ENCODE data around the gene ZNF500.
"Not testable (repeated sequence)": the region's sequence is repeated elsewhere in the genome, so short reads cannot be mapped to it uniquely, and the experiment has no call there.

The ZNF500 gene

GRCh38 chr16:4795828-4796572 lies 29.0 kb upstream of the ZNF500 start:
- no peak for DNase-seq

DNA sequence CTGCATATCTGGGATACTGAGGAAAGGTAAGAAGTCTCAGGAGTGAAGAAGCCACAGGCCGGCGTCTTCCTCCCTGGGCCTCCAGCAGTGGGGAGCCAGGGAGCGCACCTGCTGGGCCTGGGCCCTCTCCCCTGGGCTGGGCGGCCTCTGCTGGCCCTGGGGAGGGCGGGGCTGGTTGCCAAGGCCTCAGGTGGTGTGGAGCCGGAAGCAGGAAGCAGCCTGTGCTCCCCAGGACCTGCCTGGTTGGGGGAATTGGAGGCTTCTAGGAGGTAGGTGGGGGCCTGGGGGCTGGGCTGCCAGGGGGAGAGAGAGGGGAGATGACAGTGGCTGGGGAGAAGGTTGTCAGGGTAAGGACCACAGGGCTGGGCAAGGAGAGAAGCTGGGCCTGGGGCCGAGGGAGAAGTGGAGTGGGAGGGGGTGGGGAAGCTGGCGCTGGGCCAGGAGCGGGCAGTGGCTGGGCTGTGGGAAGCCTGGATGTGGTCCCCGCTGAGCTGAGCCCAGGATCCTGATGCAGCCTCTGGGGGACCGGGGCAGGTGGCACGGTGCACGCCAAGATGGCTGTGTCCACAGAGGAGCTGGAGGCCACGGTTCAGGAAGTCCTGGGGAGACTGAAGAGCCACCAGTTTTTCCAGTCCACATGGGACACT lies 28.3 kb upstream of the ZNF500 start, which contains the start of gene SMIM22:
Gene SMIM22 (plus strand): TSS at position 189 of the 647 bp plus-strand sequence. CDS start 366 bp downstream, at position 555.
- DNase-seq: no peak

DNA sequence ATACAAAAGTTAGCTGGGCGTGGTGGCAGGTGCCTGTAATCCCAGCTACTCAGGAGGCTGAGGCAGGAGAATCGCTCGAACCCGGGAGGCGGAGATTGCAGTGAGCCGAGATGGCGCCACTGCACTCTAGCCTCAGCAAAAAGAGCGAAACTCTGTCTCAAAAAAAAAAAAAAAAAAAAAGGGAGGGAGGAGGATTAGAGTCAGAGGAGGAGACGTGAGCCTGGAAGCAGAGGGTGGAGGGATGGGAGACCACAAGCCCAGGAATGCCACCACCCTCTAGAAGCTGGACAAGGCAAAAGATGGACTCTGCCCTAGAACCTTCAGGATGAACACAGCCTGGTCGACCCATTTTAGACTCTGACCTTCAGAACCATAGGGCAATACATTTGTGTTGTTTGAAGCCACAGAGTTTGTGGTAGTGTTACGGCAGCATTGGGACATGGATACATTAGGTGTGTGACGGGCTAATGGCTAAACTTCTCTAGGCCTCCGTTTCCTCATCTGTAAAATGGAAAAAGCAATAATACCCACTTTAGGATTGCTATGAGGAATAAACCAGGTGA lies 26.1 kb upstream of the ZNF500 start:
- no peak for DNase-seq

GRCh38 chr16:4790871-4791270 lies 23.9 kb upstream of the ZNF500 start:
- no peak for DNase-seq

GRCh38 chr16:4790261-4790660 lies 23.3 kb upstream of the ZNF500 start:
- no peak for DNase-seq

GRCh38 chr16:4788910-4789309 lies 21.9 kb upstream of the ZNF500 start:
- no peak for DNase-seq

DNA sequence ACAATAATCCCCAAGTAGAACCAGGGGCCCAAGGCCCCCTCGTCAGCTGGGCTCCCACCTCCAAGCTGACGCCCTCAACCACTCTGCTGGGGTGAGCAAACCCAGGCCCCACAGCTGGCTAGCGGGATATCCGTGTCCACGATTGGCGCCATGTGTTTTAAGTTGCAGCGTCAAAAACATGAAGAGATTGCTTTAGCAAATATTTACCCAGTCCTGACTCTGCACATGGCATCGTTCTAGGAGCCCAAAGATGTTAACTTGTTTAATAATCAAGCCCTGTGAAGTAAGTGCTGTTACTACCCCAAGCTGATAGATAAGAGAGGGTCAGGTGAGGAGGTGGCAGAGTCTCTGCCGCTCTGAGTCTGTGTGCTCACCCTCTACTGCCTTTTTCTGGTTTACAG lies 21.5 kb upstream of the ZNF500 start:
- no peak for DNase-seq

GRCh38 chr16:4787627-4788482 lies 20.9 kb upstream of the ZNF500 start, which contains the start of gene SEPTIN12:
Gene SEPTIN12, minus strand, starts transcription at chr16:4788345. Its CDS starts 700 bp downstream, at chr16:4787645.
- no peak for DNase-seq

GRCh38 chr16:4787068-4787467 lies 20.1 kb upstream of the ZNF500 start:
- no peak for DNase-seq

GRCh38 chr16:4785758-4786433 lies 18.9 kb upstream of the ZNF500 start:
- no peak for DNase-seq

- DNase-seq: not testable (repeated sequence)
Measured at GRCh38 chr16:4784444-4784987, 17.6 kb upstream of the ZNF500 start.

- no peak for DNase-seq
Measured at GRCh38 chr16:4783951-4784336, 17.0 kb upstream of the ZNF500 start.

- no peak for DNase-seq
Measured at GRCh38 chr16:4783251-4783950, 16.4 kb upstream of the ZNF500 start.

- no peak for DNase-seq
Measured at GRCh38 chr16:4780235-4780634, 13.3 kb upstream of the ZNF500 start.

DNA sequence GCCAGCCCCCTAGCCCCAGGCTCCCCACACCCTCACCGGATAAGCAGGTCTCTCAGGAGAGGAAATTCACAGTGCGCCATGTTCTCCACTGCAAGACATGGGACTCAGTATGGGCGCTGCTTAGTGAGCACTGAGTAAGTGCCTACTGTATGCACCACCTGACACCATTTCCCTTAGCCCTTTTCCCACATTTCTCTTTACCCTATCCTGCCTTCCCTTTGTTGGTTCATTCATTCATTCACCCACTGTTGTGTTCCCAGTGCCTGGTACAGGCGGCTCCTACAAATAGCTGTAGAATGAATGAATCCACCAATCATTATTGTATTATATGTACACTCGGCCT lies 11.1 kb upstream of the ZNF500 start:
- DNase-seq: no peak

DNA sequence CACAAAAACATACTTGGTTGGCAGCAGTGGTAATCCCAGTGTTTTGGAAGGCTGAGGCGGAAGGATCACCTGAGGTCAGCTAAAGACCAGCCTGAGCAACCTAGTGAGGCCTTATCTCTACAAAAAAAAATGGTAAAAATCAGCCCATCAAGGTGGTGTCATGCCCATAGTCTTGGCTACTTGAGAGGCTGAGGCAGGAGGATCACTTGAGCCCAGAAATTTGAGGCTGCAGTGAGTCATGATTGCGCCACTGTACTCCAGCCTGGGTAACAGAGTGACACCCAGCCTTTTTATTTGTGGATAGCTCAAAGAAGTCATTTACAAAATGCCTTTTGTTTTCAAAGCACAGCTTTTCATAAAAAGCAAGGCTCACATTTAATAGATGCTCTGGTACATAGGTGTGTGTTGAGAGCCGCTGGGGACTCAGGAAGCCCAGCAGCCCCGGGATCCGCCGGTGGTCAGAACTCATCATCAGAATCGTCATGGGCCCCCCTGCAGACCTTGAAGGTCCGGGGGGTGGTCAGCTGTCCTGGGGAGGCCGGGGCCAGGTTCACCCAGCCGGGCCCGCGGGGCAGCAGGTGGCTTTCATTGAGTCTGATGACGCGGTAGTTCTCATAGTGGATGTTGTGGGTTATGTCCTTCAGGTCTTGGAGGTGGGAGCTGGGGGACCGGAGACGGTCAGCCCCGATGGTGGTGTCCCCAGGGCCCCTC lies 10.5 kb upstream of the ZNF500 start:
- no peak for DNase-seq

GRCh38 chr16:4776141-4776705 lies 9.3 kb upstream of the ZNF500 start:
- DNase-seq: no peak

DNA sequence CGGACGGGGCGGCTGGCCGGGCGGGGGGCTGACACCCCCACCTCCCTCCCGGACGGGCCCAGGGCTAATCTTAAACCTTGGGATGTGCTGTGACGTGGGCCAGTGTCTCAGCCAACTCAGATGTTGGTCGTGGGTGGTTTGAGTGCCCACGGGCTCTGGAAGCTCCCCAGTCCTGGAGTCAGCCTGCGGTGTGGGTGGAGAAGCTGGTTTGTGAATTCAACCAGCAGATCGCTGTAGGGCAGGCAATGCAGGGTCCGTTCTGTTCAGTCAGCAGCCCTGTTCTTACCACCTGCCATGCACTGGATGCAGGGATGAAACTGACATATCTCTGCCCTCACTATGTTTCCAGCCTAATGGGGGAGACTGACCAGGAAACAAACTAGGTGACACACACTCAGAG lies 8.0 kb upstream of the ZNF500 start:
- no peak for DNase-seq

DNA sequence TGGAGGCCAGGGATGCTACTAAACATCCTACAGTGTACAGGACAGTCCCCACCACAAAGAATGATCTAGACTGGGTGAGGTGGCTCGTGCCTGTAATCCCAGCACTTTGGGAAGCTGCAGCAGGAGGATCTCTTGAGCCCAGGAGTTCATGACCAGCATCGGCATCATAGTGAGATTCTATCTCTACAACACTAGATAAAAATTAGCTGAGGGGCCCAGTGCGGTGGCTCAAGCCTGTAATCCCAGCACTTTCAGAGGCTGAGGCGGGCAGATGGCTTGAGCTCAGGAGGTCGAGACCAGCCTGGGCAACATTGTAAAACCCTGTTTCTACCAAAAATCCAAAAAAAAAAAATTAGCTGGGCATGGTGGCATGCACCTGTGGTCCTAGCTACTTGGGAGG lies 5.4 kb upstream of the ZNF500 start:
- no peak for DNase-seq

DNA sequence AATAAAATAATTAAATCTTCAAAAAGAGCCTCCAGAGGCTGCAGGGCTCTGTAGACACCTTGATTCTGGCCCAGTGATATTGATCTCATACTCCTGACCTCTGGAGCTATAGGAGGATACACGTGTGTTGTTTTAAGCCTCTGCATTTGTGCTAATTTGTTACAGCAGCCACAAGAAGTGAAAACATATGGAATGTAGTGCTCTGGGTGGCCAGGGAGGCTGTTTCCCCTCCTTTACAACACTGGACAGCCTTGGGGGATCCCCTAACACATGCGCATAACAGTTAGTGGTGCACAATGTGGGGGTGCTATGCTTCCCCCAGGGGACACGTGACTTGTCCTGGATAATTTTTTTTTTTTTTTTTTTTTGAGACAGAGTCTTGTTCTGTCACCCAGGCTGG lies 4.7 kb upstream of the ZNF500 start:
- no peak for DNase-seq

DNA sequence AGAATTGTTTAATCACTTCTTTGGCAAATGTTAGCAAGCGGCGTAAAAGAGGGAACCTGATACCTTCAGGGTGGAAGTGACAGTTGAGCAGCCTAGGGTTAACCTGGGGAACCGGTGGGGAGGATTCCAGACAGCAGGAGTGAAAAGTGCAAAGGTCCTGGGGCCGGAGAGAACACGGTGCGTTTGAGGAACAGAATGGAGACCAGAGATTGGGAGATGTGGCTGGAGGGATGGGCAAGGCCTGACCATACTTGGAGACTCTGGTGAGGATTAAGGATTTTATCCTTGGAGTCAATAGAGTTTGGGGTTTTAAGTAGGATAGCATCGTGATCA lies 2.3 kb upstream of the ZNF500 start:
- no peak for DNase-seq

Measured in activated CD4-positive, alpha-beta T cell treated with anti-CD3 and anti-CD28 coated beads, Interleukin-2, amount 50 U/mL, for 48 hours (primary cell).